OCI-LY7 (cell line): ENCODE measurements around the gene APOA1.

Experiments
- EZH2phosphoT487 ChIP-seq: fragments of 200-600 bp; sonication (generic); IDR thresholded peaks from 2 replicates; pipeline ENCODE4 v1.6.1; 2018; ENCODE audit warnings: low read depth, borderline replicate concordance, mild to moderate bottlenecking, mixed run types, antibody characterized with exemption, low read length, moderate library complexity, mixed read lengths
- TF ChIP-seq, protein P1 (sequence below): fragments of 200-600 bp; sonication (generic); conservative IDR thresholded peaks from 2 replicates; pipeline ENCODE4 v1.5.1; 2014; ENCODE audit warnings: mild to moderate bottlenecking, antibody characterized with exemption, low read length, moderate library complexity, mixed read lengths

GRCh38 chr11:116793772-116794097, 43.7 kb downstream of the APOA1 start:
- TF ChIP-seq, protein P1, sequence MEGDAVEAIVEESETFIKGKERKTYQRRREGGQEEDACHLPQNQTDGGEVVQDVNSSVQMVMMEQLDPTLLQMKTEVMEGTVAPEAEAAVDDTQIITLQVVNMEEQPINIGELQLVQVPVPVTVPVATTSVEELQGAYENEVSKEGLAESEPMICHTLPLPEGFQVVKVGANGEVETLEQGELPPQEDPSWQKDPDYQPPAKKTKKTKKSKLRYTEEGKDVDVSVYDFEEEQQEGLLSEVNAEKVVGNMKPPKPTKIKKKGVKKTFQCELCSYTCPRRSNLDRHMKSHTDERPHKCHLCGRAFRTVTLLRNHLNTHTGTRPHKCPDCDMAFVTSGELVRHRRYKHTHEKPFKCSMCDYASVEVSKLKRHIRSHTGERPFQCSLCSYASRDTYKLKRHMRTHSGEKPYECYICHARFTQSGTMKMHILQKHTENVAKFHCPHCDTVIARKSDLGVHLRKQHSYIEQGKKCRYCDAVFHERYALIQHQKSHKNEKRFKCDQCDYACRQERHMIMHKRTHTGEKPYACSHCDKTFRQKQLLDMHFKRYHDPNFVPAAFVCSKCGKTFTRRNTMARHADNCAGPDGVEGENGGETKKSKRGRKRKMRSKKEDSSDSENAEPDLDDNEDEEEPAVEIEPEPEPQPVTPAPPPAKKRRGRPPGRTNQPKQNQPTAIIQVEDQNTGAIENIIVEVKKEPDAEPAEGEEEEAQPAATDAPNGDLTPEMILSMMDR = no peak
- no peak for TF ChIP-seq EZH2phosphoT487
